Common myeloid progenitor, CD34-positive (primary cell): ENCODE data around the gene MYOZ3.

Source experiments
- CTCF ChIA-PET: fragments of 350-600 bp; sonication (Branson Sonifier 250); formaldehyde crosslinking; loops from one replicate; lab custom pipeline; 2021; ENCODE audit warnings: antibody characterized with exemption; lab: Charles Lee
- POLR2A ChIA-PET: fragments of 350-600 bp; sonication (Branson Sonifier 250); formaldehyde crosslinking; loops from one replicate; lab custom pipeline; 2021; ENCODE audit warnings: antibody characterized with exemption; lab: Charles Lee
- DNase-seq, 3 donors: peaks; one replicate each; pipeline versions ENCODE4 v3.0.0 to v3.0.0-alpha.2; 2013
- H3K27ac ChIP-seq, 2 experiments: 1 replicate in 1 of 2; 2 replicates in 1 of 2; pipeline ENCODE4 v1.7.0; 2013; ENCODE audit warnings: inconsistent platforms in 2 of 2, low read length in 2 of 2, mild to moderate bottlenecking in 2 of 2, low read depth in 1 of 2, moderate library complexity in 1 of 2; ENCODE audit not compliant: severe bottlenecking in 2 of 2, insufficient read depth in 1 of 2, poor library complexity in 1 of 2
- H3K27me3 ChIP-seq, 5 experiments: replicated peaks in 2 of 5; 1 replicate in 3 of 5; 2 replicates in 2 of 5; pipeline versions ENCODE4 v1.6.1 to v1.7.0; 2013; ENCODE audit warnings: low read length in 4 of 5, mild to moderate bottlenecking in 2 of 5, moderate library complexity in 2 of 5, inconsistent platforms in 1 of 5; ENCODE audit not compliant: insufficient read depth in 5 of 5, control insufficient read depth in 4 of 5
- H3K36me3 ChIP-seq, 4 experiments: 1 replicate in 2 of 4; 2 replicates in 2 of 4; pipeline versions ENCODE4 v1.6.1 to v1.7.0; 2013; ENCODE audit warnings: low read length in 3 of 4, control low read depth in 1 of 4, mild to moderate bottlenecking in 1 of 4; ENCODE audit not compliant: control insufficient read depth in 4 of 4, insufficient read depth in 4 of 4
- H3K4me1 ChIP-seq, 4 experiments: 1 replicate in 3 of 4; 2 replicates in 1 of 4; pipeline versions ENCODE4 v1.6.1 to v1.7.1; 2013; ENCODE audit warnings: low read length in 3 of 4, mild to moderate bottlenecking in 3 of 4, control low read depth in 1 of 4, inconsistent platforms in 1 of 4, moderate library complexity in 1 of 4; ENCODE audit not compliant: control insufficient read depth in 4 of 4, insufficient read depth in 4 of 4; ENCODE audit errors: control extremely low read depth in 1 of 4
- H3K4me3 ChIP-seq, 7 experiments: 1 replicate in 4 of 7; 2 replicates in 3 of 7; pipeline versions ENCODE4 v1.5.1 to v1.7.0; 2013; ENCODE audit warnings: mild to moderate bottlenecking in 7 of 7, low read length in 6 of 7, moderate library complexity in 6 of 7, inconsistent platforms in 2 of 7, low read depth in 2 of 7, control low read depth in 1 of 7; ENCODE audit not compliant: insufficient read depth in 4 of 7, control insufficient read depth in 1 of 7; ENCODE audit errors: extremely low read depth in 1 of 7
- H3K9me3 ChIP-seq, 5 experiments: 1 replicate in 4 of 5; 2 replicates in 1 of 5; pipeline versions ENCODE4 v1.6.1 to v1.7.1; 2013; ENCODE audit warnings: low read length in 4 of 5, mild to moderate bottlenecking in 2 of 5, inconsistent platforms in 1 of 5, low read depth in 1 of 5, moderate library complexity in 1 of 5; ENCODE audit not compliant: control insufficient read depth in 4 of 5, insufficient read depth in 2 of 5; ENCODE audit errors: control extremely low read depth in 1 of 5
- WGBS: methylation state at CpG from one replicate; pipeline ENCODE4 v1.1.5; 2013; ENCODE audit not compliant: insufficient coverage; 5-methylcytosine and 5-hydroxymethylcytosine counted together

The MYOZ3 gene

GRCh38 chr5:150649108-150650020 lies 11.7 kb upstream of the MYOZ3 start:
- H3K36me3 ChIP-seq, result no peaks in the 10 kb centered on the region
- ChIA-PET POLR2A (no interaction called here), CTCF (interaction anchor here (0.6 to 1.6 kb wide), 5 partner anchors 9 to 89 kb away, joined by 3 to 5 read pairs (median 4); partner anchors contain the start of gene MYOZ3)
- H3K4me1 ChIP-seq, result no peaks in the 10 kb centered on the region
- H3K27ac ChIP-seq, result no peak overlapping the region
- no peaks in the 10 kb centered on the region for H3K27me3 ChIP-seq
- WGBS, result 97% methylated on average over 43 of the region's 46 CpGs
- no peaks in the 10 kb centered on the region for H3K9me3 ChIP-seq
- H3K4me3 ChIP-seq, result no peak overlapping the region
- no peak for DNase-seq

GRCh38 chr5:150650021-150651006 lies 10.7 kb upstream of the MYOZ3 start:
- CTCF ChIA-PET, result interaction anchor here (0.8 to 1.6 kb wide), 5 partner anchors 10 to 90 kb away, joined by 3 to 5 read pairs (median 3); partner anchors contain the start of gene MYOZ3
- H3K27me3 ChIP-seq, result no peaks in the 10 kb centered on the region
- no peak for DNase-seq
- 97% methylated on average over 31 of the region's 38 CpGs for WGBS
- H3K4me3 ChIP-seq, result no peak overlapping the region
- H3K9me3 ChIP-seq, result no peaks in the 10 kb centered on the region
- no peaks in the 10 kb centered on the region for H3K4me1 ChIP-seq
- POLR2A ChIA-PET, result no interaction called here
- no peaks in the 10 kb centered on the region for H3K36me3 ChIP-seq
- no peak overlapping the region for H3K27ac ChIP-seq

GRCh38 chr5:150651382-150651781 lies 9.7 kb upstream of the MYOZ3 start:
- Histone ChIP-seq H3K27me3 (no peaks in the 10 kb centered on the region), H3K9me3 (no peaks in the 10 kb centered on the region), H3K27ac (no peak overlapping the region), H3K4me3 (no peak overlapping the region), H3K36me3 (no peaks in the 10 kb centered on the region), H3K4me1 (peaks cover 0 to 8% (median 6%) of the 10 kb centered on the region in 4 experiments)
- ChIA-PET POLR2A (no interaction called here), CTCF (interaction anchor here (1.0 to 1.4 kb wide), 3 partner anchors 49 to 90 kb away, joined by 3 to 4 read pairs (median 3); partner anchors contain the start of gene RBM22)
- DNase-seq, result no peak
- WGBS, result 100% methylated on average over 1 of the region's 1 CpG

- CTCF ChIA-PET, result interaction anchor here (0.7 to 5.9 kb wide), 8 partner anchors 10 to 91 kb away, joined by 3 to 63 read pairs (median 4); partner anchors contain the start of gene RBM22
- H3K4me1 ChIP-seq, result peaks cover 0 to 12% (median 11%) of the 10 kb centered on the region in 4 experiments
Measured at GRCh38 chr5:150651924-150652671, 9.0 kb upstream of the MYOZ3 start.

GRCh38 chr5:150653145-150653761 lies 7.8 kb upstream of the MYOZ3 start:
- CTCF ChIA-PET, result interaction anchor here (0.7 to 5.9 kb wide), 12 partner anchors 9 to 192 kb away, joined by 3 to 63 read pairs (median 3); partner anchors contain the start of gene RBM22
- no peak for DNase-seq
- Histone ChIP-seq H3K27me3 (no peaks in the 10 kb centered on the region), H3K36me3 (no peaks in the 10 kb centered on the region), H3K27ac (no peak overlapping the region), H3K4me1 (peaks cover 0 to 15% (median 12%) of the 10 kb centered on the region in 4 experiments), H3K4me3 (no peak overlapping the region), H3K9me3 (no peaks in the 10 kb centered on the region)
- WGBS, result 90% methylated on average over 5 of the region's 5 CpGs
- POLR2A ChIA-PET, result no interaction called here

More at GRCh38 chr5:150651924-150652671, 9.0 kb upstream of the MYOZ3 start:
- no peak overlapping the region for H3K4me3 ChIP-seq
- H3K27ac ChIP-seq, result no peak overlapping the region
- H3K36me3 ChIP-seq, result no peaks in the 10 kb centered on the region
- POLR2A ChIA-PET, result no interaction called here
- H3K27me3 ChIP-seq, result no peaks in the 10 kb centered on the region
- WGBS, result 96% methylated on average over 12 of the region's 13 CpGs
- DNase-seq, result no peak
- H3K9me3 ChIP-seq, result no peaks in the 10 kb centered on the region
